H1 (cell line): ENCODE results near the gene RREB1. TPM values are rescaled to one million over a fixed set of nuclear protein-coding genes. Genes with fewer than 3 reads are reported as not detected.

Experiments used
- BACH1 ChIP-seq: IDR thresholded peaks from 2 replicates; pipeline ENCODE4 v1.6.1; 2012; ENCODE audit warnings: low read length, improper control_type of control experiment
- HDAC6 ChIP-seq: IDR thresholded peaks from one replicate; pipeline ENCODE4 v1.7.1; 2012; ENCODE audit warnings: low read depth, mild to moderate bottlenecking, inconsistent platforms, low read length, moderate library complexity
- KDM4A ChIP-seq: IDR thresholded peaks from one replicate; pipeline ENCODE4 v1.7.1; 2012; ENCODE audit warnings: low read depth, mild to moderate bottlenecking, moderate library complexity, low read length, inconsistent platforms; ENCODE audit not compliant: severe bottlenecking
- POLR2AphosphoS5 ChIP-seq: IDR thresholded peaks from 2 replicates; pipeline ENCODE4 v1.6.1; 2011; ENCODE audit warnings: low read depth, low read length
- RAD21 ChIP-seq, 2 experiments: IDR thresholded peaks in 1 of 2; conservative IDR thresholded peaks in 1 of 2; 2 replicates each; pipeline ENCODE4 v1.6.1; 2011; ENCODE audit warnings: low read depth in 2 of 2, low read length in 2 of 2, improper control_type of control experiment in 1 of 2, inconsistent platforms in 1 of 2, mild to moderate bottlenecking in 1 of 2, moderate library complexity in 1 of 2
- RXRA ChIP-seq: IDR thresholded peaks from 2 replicates; pipeline ENCODE4 v1.6.1; 2011; ENCODE audit warnings: low read depth, mild to moderate bottlenecking, low read length, moderate library complexity; ENCODE audit not compliant: insufficient read depth
- polyA plus RNA-seq, 7 experiments: library from polyadenylated mRNA; depleted of rRNA in 3 of 7; stranded (reverse) in 5 of 7; unstranded in 2 of 7; fragments of >200 nt in 5 of 7; fragments of 200-250 nt in 2 of 7; gene quantifications; 1 replicate in 5 of 7; 2 replicates in 1 of 7; 4 replicates in 1 of 7; pipeline versions ENCODE4 v1.2.1 to v1.2.3, GENCODE V29; 2011 to 2013; ENCODE audit warnings: missing spikeins in 2 of 7, mixed read lengths in 2 of 7
- total RNA-seq: library from RNA; stranded (reverse); fragmentation: NEBNext Ultra II Directional; extraction: Animal tissue kit (Norgen Biotek cat#: 25700); gene quantifications from 2 replicates; pipeline ENCODE4 v1.2.1, GENCODE V29; 2021
- TF ChIP-seq, protein P1 (sequence below): IDR thresholded peaks from 2 replicates; pipeline ENCODE4 v1.6.1; 2011; ENCODE audit warnings: low read length, improper control_type of control experiment
- TF ChIP-seq, protein P2 (sequence below): IDR thresholded peaks from 2 replicates; pipeline ENCODE4 v1.6.1; 2011; ENCODE audit warnings: low read depth, mild to moderate bottlenecking, low read length; ENCODE audit not compliant: insufficient read depth
- TF ChIP-seq, protein P3 (sequence below), 3 experiments: IDR thresholded peaks; 1 replicate in 2 of 3; 2 replicates in 1 of 3; pipeline versions ENCODE4 v1.5.1 to v1.6.1; 2011; ENCODE audit warnings: low read length in 3 of 3, mild to moderate bottlenecking in 3 of 3, inconsistent platforms in 2 of 3, low read depth in 1 of 3, moderate library complexity in 1 of 3; ENCODE audit not compliant: insufficient read depth in 1 of 3; ENCODE audit errors: control extremely low read depth in 1 of 3

RREB1 gene
- total and polyA plus RNA-seq, 2 of the 8 experiments (the other 6 are each of a cell fraction or from before 2014, with no cell fraction given), result 3.9 to 34.7 TPM

DNA sequence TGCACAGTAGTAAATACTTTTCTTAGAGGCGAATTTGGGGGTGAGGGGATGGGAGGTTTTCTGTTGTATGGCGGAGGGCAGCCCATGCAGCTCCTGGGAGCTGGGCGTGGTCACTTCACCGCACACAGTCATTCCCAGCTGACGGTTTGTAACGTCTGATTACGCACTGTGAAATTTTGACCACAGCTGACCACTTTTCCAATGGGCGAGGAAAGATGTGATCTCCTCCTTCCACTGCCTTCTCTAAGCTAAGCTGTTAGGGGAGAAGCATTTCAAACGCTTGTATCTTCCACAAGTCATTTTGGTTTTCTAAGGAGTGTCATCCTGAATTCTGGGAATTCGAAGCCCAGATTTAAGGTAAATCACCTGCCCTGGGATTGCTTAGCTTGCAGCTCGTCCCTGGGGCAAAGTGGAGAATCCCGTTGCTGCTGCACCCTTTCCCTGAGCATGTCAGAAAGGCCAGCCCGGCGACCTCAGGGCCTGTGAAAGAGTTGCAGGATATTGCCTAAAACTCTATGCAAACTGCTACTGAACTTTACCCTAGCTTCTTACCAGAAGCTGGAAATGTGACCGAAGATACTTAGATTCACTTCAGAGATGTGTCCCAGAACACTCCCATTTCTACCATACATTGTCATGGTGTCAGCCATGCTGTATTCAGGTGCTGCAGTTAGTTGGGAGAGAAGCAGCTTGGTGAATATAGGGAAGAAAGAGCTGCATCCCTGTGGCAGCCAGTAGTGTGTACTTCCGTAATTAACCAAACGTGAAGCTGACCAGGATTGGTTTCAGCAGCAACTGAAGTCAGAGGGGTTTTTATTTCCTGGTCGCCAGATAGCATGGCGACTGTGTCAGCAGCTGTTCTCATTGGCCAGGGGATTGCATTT is 58.9 kb downstream of the RREB1 start (continued):
- TF ChIP-seq, protein P1, sequence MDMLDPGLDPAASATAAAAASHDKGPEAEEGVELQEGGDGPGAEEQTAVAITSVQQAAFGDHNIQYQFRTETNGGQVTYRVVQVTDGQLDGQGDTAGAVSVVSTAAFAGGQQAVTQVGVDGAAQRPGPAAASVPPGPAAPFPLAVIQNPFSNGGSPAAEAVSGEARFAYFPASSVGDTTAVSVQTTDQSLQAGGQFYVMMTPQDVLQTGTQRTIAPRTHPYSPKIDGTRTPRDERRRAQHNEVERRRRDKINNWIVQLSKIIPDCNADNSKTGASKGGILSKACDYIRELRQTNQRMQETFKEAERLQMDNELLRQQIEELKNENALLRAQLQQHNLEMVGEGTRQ, result no peak
- no peak for TF ChIP-seq RXRA
- TF ChIP-seq, protein P2, sequence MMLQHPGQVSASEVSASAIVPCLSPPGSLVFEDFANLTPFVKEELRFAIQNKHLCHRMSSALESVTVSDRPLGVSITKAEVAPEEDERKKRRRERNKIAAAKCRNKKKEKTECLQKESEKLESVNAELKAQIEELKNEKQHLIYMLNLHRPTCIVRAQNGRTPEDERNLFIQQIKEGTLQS, result no peak
- TF ChIP-seq KDM4A, result no peak
- TF ChIP-seq, protein P3, sequence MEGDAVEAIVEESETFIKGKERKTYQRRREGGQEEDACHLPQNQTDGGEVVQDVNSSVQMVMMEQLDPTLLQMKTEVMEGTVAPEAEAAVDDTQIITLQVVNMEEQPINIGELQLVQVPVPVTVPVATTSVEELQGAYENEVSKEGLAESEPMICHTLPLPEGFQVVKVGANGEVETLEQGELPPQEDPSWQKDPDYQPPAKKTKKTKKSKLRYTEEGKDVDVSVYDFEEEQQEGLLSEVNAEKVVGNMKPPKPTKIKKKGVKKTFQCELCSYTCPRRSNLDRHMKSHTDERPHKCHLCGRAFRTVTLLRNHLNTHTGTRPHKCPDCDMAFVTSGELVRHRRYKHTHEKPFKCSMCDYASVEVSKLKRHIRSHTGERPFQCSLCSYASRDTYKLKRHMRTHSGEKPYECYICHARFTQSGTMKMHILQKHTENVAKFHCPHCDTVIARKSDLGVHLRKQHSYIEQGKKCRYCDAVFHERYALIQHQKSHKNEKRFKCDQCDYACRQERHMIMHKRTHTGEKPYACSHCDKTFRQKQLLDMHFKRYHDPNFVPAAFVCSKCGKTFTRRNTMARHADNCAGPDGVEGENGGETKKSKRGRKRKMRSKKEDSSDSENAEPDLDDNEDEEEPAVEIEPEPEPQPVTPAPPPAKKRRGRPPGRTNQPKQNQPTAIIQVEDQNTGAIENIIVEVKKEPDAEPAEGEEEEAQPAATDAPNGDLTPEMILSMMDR (IDR thresholded peaks at IDR 0.05; ENCODE audit: control extremely low read depth in 1 of 3, insufficient read depth in 1 of 3, low read depth in 1 of 3, low read length in 3 of 3), result no peak
- no peak for TF ChIP-seq RAD21 (IDR thresholded peaks at IDR 0.05 in 1 of 2, conservative IDR thresholded peaks at IDR 0.05 in 1 of 2; ENCODE audit: low read depth in 2 of 2, low read length in 2 of 2)
- TF ChIP-seq BACH1, result no peak
- TF ChIP-seq POLR2AphosphoS5, result no peak
- TF ChIP-seq HDAC6, result no peak
- TF ChIP-seq, all 59 proteins: peak for 0
